Type B pancreatic cell (in vitro differentiated cells): ENCODE results near the gene EEF1E1. TPM values are rescaled to one million over a fixed set of nuclear protein-coding genes. Genes with fewer than 3 reads are reported as not detected.

Experiments used
- DNase-seq: peaks from one replicate; pipeline ENCODE4 v3.0.0; 2021; ENCODE audit warnings: mixed read lengths; ENCODE audit not compliant: unreplicated experiment; ENCODE audit errors: extremely low spot score
- H3K27ac Mint-ChIP-seq: 2 replicates; pipeline ENCODE4 v1.8.0; 2021; ENCODE audit warnings: mild to moderate bottlenecking, mixed read lengths
- H3K27me3 Mint-ChIP-seq: 2 replicates; pipeline ENCODE4 v1.8.0; 2021; ENCODE audit warnings: mixed read lengths
- H3K36me3 Mint-ChIP-seq: 2 replicates; pipeline ENCODE4 v1.8.0; 2021; ENCODE audit warnings: mixed read lengths
- H3K4me1 Mint-ChIP-seq: one replicate; pipeline ENCODE4 v1.8.0; 2021; ENCODE audit warnings: mixed read lengths; ENCODE audit not compliant: unreplicated experiment
- H3K4me3 Mint-ChIP-seq: 2 replicates; pipeline ENCODE4 v1.8.0; 2021; ENCODE audit warnings: mild to moderate bottlenecking, mixed read lengths
- H3K9me3 Mint-ChIP-seq: 2 replicates; pipeline ENCODE4 v1.8.0; 2021; ENCODE audit warnings: mixed read lengths
- total RNA-seq: library from RNA; stranded (reverse); gene quantifications from 2 replicates; pipeline ENCODE4 v1.2.1, GENCODE V29; 2021; ENCODE audit warnings: low replicate concordance
- TF ChIP-seq, protein P1 (sequence below): fragments of 200-600 bp; sonication (generic); conservative IDR thresholded peaks from 2 replicates; pipeline ENCODE4 v1.5.0; 2021; ENCODE audit warnings: antibody characterized with exemption, mild to moderate bottlenecking

EEF1E1 gene
- total RNA-seq, 1 donor from 2014 or later: 37.0 TPM

DNA sequence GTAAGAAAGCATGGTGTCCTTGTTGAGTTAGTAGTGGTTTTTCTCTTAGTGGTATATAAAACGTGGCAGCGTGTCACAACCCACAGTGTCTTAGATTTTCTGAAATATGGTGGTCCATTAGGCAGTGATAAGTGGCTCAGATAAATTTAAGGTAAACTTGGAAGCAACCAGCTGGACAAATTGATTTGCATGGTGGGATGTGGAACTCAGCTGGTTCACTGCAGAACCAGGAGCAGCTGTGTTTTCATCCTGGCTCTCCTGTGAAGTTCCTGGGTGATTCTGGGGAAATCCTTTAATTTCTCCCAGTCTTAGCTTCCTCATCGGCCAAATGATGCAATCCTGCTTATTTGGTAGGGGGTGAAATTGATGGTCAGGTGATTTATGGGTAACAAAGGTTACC lies 32.9 kb upstream of the EEF1E1 start:
- no peaks in the 10 kb centered on the region for H3K9me3 Mint-ChIP-seq
- DNase-seq: no peak
- no peaks in the 10 kb centered on the region for H3K36me3 Mint-ChIP-seq
- peaks cover 7% of the 10 kb centered on the region for H3K27me3 Mint-ChIP-seq
- no peak overlapping the region for H3K27ac Mint-ChIP-seq
- no peak overlapping the region for H3K4me3 Mint-ChIP-seq
- TF ChIP-seq, protein P1, sequence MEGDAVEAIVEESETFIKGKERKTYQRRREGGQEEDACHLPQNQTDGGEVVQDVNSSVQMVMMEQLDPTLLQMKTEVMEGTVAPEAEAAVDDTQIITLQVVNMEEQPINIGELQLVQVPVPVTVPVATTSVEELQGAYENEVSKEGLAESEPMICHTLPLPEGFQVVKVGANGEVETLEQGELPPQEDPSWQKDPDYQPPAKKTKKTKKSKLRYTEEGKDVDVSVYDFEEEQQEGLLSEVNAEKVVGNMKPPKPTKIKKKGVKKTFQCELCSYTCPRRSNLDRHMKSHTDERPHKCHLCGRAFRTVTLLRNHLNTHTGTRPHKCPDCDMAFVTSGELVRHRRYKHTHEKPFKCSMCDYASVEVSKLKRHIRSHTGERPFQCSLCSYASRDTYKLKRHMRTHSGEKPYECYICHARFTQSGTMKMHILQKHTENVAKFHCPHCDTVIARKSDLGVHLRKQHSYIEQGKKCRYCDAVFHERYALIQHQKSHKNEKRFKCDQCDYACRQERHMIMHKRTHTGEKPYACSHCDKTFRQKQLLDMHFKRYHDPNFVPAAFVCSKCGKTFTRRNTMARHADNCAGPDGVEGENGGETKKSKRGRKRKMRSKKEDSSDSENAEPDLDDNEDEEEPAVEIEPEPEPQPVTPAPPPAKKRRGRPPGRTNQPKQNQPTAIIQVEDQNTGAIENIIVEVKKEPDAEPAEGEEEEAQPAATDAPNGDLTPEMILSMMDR: no peak
- peaks cover 12% of the 10 kb centered on the region for H3K4me1 Mint-ChIP-seq

DNA sequence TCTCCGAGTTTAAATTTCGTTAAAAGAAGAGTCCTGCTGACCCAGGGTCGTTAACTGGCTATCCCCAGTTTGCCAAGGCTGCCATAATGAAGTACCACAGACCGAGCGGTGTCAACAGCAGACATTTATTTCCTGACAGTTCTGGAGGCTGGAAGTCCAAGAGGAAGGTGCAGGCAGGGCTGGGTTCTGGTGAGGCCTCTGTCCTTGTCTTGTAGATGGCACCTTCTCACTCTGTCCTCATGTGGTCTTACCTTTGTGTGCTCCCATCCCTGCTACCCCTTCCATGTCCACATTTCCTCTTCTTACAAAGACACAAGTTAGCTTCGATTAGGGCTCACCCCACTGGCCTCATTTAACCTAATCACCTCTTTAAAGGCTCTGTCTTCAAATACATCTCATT lies 29.8 kb upstream of the EEF1E1 start:
- TF ChIP-seq, protein P1: no peak
- H3K9me3 Mint-ChIP-seq: no peaks in the 10 kb centered on the region
- H3K4me3 Mint-ChIP-seq: no peak overlapping the region
- no peaks in the 10 kb centered on the region for H3K36me3 Mint-ChIP-seq
- no peak for DNase-seq
- H3K4me1 Mint-ChIP-seq: peaks cover 7% of the 10 kb centered on the region
- H3K27ac Mint-ChIP-seq: no peak overlapping the region
- H3K27me3 Mint-ChIP-seq: peaks cover 14% of the 10 kb centered on the region

GRCh38 chr6:8131265-8131897 lies 29.0 kb upstream of the EEF1E1 start:
- Mint-ChIP-seq H3K27ac (no peak overlapping the region), H3K9me3 (no peaks in the 10 kb centered on the region), H3K4me1 (peaks cover 7% of the 10 kb centered on the region), H3K36me3 (no peaks in the 10 kb centered on the region), H3K27me3 (peaks cover 14% of the 10 kb centered on the region), H3K4me3 (peak overlapping the region; percentile 76)
- TF ChIP-seq, protein P1: peak; percentile 87
- DNase-seq: peak; percentile 70

GRCh38 chr6:8130399-8130798 lies 28.1 kb upstream of the EEF1E1 start:
- H3K9me3 Mint-ChIP-seq: no peaks in the 10 kb centered on the region
- H3K36me3 Mint-ChIP-seq: no peaks in the 10 kb centered on the region
- TF ChIP-seq, protein P1: no peak
- H3K27ac Mint-ChIP-seq: no peak overlapping the region
- DNase-seq: no peak
- H3K27me3 Mint-ChIP-seq: peaks cover 14% of the 10 kb centered on the region
- no peak overlapping the region for H3K4me3 Mint-ChIP-seq
- H3K4me1 Mint-ChIP-seq: peaks cover 7% of the 10 kb centered on the region

DNA sequence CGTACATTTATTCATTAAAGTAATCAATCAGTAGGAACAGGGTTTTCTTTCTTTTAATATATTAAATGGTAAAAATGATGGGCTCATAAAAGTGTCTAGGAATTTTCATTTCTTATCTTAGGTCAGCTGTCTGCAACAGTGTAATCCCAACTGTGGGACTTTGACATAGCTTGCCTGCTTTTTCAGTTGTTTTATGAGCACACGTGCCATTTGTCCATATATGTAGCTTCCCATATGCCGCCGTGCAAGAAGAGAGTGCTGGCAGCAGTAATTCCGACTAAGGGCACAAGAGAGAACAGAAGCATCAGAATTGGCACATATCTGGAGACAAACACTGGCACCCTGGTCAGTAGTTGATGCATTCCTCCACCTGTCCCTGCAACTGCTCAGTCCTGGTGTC lies 20.9 kb upstream of the EEF1E1 start:
- Mint-ChIP-seq H3K9me3 (no peaks in the 10 kb centered on the region), H3K36me3 (no peaks in the 10 kb centered on the region), H3K27ac (no peak overlapping the region), H3K4me1 (no peaks in the 10 kb centered on the region), H3K27me3 (no peaks in the 10 kb centered on the region), H3K4me3 (no peak overlapping the region)
- TF ChIP-seq, protein P1: no peak
- DNase-seq: no peak
